Measurements from ENCODE around the gene NT5C3A. TPM values are rescaled to one million over a fixed set of nuclear protein-coding genes. Genes with fewer than 3 reads are reported as not detected.
"Not testable (repeated sequence)": the region's sequence is repeated elsewhere in the genome, so short reads cannot be mapped to it uniquely, and the experiment has no call there.

Gene NT5C3A
- total and polyA plus RNA-seq, 2 experiments from 2014 or later: 22.5 to 40.4 TPM

- H3K9ac ChIP-seq; in situ Hi-C loops (cut with MboI); H3K27ac ChIP-seq; H3K4me3 ChIP-seq; H3K27me3 ChIP-seq (replicated peaks; ENCODE audit: insufficient read depth); H3K4me2 ChIP-seq (ENCODE audit: unreplicated experiment); H4K20me1 ChIP-seq (ENCODE audit: insufficient read depth); H3K9me2 ChIP-seq (ENCODE audit: insufficient read depth); H2AFZ ChIP-seq; DNase-seq; H3K9me3 ChIP-seq (ENCODE audit: low read depth): not testable (repeated sequence)
- WGBS, 2 experiments (ENCODE audit: low coverage in 1 of 2, low lambda C conversion rate in 2 of 2, missing lambda C conversion rate in 2 of 2): 88 to 97% methylated on average over 7 to 8 of the region's 8 CpGs
- Histone ChIP-seq H3F3A (ENCODE audit: insufficient read depth) (peaks cover 34% of the 10 kb centered on the region), H3K79me2 (ENCODE audit: insufficient read depth) (peaks cover 32% of the 10 kb centered on the region), H3K4me1 (ENCODE audit: insufficient read depth) (peaks cover 43% of the 10 kb centered on the region), H3K36me3 (ENCODE audit: low read depth) (peaks cover 26% of the 10 kb centered on the region)
Observed at GRCh38 chr7:32988148-32988547, 74.4 kb downstream of the NT5C3A start.

- H4K20me1 ChIP-seq (ENCODE audit: insufficient read depth); DNase-seq; in situ Hi-C loops (cut with MboI): not testable (repeated sequence)
Observed at GRCh38 chr7:32979902-32980301, 82.7 kb downstream of the NT5C3A start.

GRCh38 chr7:32979246-32979645, 83.3 kb downstream of the NT5C3A start:
- in situ Hi-C loops (cut with MboI); H3K4me3 ChIP-seq; H2AFZ ChIP-seq; H3K27me3 ChIP-seq (replicated peaks; ENCODE audit: insufficient read depth); H4K20me1 ChIP-seq (ENCODE audit: insufficient read depth); H3K9me2 ChIP-seq (ENCODE audit: insufficient read depth); H3K9me3 ChIP-seq (ENCODE audit: low read depth): not testable (repeated sequence)
- peak; percentile 83 for DNase-seq
- H3K79me2 ChIP-seq (ENCODE audit: insufficient read depth): peaks cover 39% of the 10 kb centered on the region
- H3K4me2 ChIP-seq (ENCODE audit: unreplicated experiment): peak overlapping the region; percentile 67
- H3K27ac ChIP-seq: peak overlapping the region; percentile 91
- peaks cover 13% of the 10 kb centered on the region for H3K36me3 ChIP-seq (ENCODE audit: low read depth)
- H3K9ac ChIP-seq: peak overlapping the region; percentile 56
- peaks cover 41% of the 10 kb centered on the region for H3K4me1 ChIP-seq (ENCODE audit: insufficient read depth)
- H3F3A ChIP-seq (ENCODE audit: insufficient read depth): peaks cover 23% of the 10 kb centered on the region
- WGBS, 2 experiments (ENCODE audit: low coverage in 1 of 2, low lambda C conversion rate in 2 of 2, missing lambda C conversion rate in 2 of 2): 12% methylated on average over 6 of the region's 6 CpGs

More at GRCh38 chr7:32979902-32980301, 82.7 kb downstream of the NT5C3A start:
- not testable (repeated sequence) for H3K4me3 ChIP-seq; H2AFZ ChIP-seq; H3K9me2 ChIP-seq (ENCODE audit: insufficient read depth); H3K4me2 ChIP-seq (ENCODE audit: unreplicated experiment); H3K27me3 ChIP-seq (replicated peaks; ENCODE audit: insufficient read depth); H3K9me3 ChIP-seq (ENCODE audit: low read depth)
- H3F3A ChIP-seq (ENCODE audit: insufficient read depth): peaks cover 28% of the 10 kb centered on the region
- peaks cover 37% of the 10 kb centered on the region for H3K79me2 ChIP-seq (ENCODE audit: insufficient read depth)
- 30% methylated on average over 2 of the region's 2 CpGs; no CpG with 5 or more reads in 1 of the 2 experiments for WGBS, 2 experiments (ENCODE audit: low coverage in 1 of 2, low lambda C conversion rate in 2 of 2, missing lambda C conversion rate in 2 of 2)
- H3K27ac ChIP-seq: peak overlapping the region; percentile 91
- H3K36me3 ChIP-seq (ENCODE audit: low read depth): peaks cover 14% of the 10 kb centered on the region
- peaks cover 47% of the 10 kb centered on the region for H3K4me1 ChIP-seq (ENCODE audit: insufficient read depth)
- peak overlapping the region; percentile 56 for H3K9ac ChIP-seq

- Histone ChIP-seq H3K4me1 (ENCODE audit: insufficient read depth) (peaks cover 36% of the 10 kb centered on the region), H3K79me2 (ENCODE audit: insufficient read depth) (peaks cover 35% of the 10 kb centered on the region), H3K36me3 (ENCODE audit: low read depth) (peaks cover 11% of the 10 kb centered on the region), H3K27ac (peak overlapping the region; percentile 23; the same call in 1 of the 2 replicates), H3F3A (ENCODE audit: insufficient read depth) (peaks cover 19% of the 10 kb centered on the region)
- in situ Hi-C loops (cut with MboI); H3K9me2 ChIP-seq (ENCODE audit: insufficient read depth); H3K27me3 ChIP-seq (replicated peaks; ENCODE audit: insufficient read depth); H3K4me3 ChIP-seq; H4K20me1 ChIP-seq (ENCODE audit: insufficient read depth); H3K4me2 ChIP-seq (ENCODE audit: unreplicated experiment); H3K9me3 ChIP-seq (ENCODE audit: low read depth); H3K9ac ChIP-seq; H2AFZ ChIP-seq: not testable (repeated sequence)
- WGBS, 2 experiments (ENCODE audit: low coverage in 1 of 2, low lambda C conversion rate in 2 of 2, missing lambda C conversion rate in 2 of 2): 70 to 73% methylated on average over 2 of the region's 2 CpGs
- DNase-seq: peak; percentile 48
Observed at GRCh38 chr7:32977159-32977558, 85.4 kb downstream of the NT5C3A start.

- H3K27me3 ChIP-seq (replicated peaks; ENCODE audit: insufficient read depth); H2AFZ ChIP-seq; H3K9me2 ChIP-seq (ENCODE audit: insufficient read depth); H3K9ac ChIP-seq; H3K4me1 ChIP-seq (ENCODE audit: insufficient read depth); H3K36me3 ChIP-seq (ENCODE audit: low read depth); H4K20me1 ChIP-seq (ENCODE audit: insufficient read depth); H3K4me3 ChIP-seq; in situ Hi-C loops (cut with MboI); H3K4me2 ChIP-seq (ENCODE audit: unreplicated experiment); H3K27ac ChIP-seq; DNase-seq; H3K9me3 ChIP-seq (ENCODE audit: low read depth); H3F3A ChIP-seq (ENCODE audit: insufficient read depth): not testable (repeated sequence)
- H3K79me2 ChIP-seq (ENCODE audit: insufficient read depth): peaks cover 80% of the 10 kb centered on the region
- WGBS, 2 experiments (ENCODE audit: low coverage in 1 of 2, low lambda C conversion rate in 2 of 2, missing lambda C conversion rate in 2 of 2): 11 to 22% methylated on average over 3 of the region's 3 CpGs
Observed at GRCh38 chr7:32971967-32972366, 90.6 kb downstream of the NT5C3A start.

- WGBS, 2 experiments (ENCODE audit: low coverage in 1 of 2, low lambda C conversion rate in 2 of 2, missing lambda C conversion rate in 2 of 2): 97 to 98% methylated on average over 4 of the region's 4 CpGs
- H3K27me3 ChIP-seq (replicated peaks; ENCODE audit: insufficient read depth); H3K27ac ChIP-seq; H3K9ac ChIP-seq; H3K36me3 ChIP-seq (ENCODE audit: low read depth); DNase-seq; H3K9me3 ChIP-seq (ENCODE audit: low read depth); in situ Hi-C loops (cut with MboI); H3F3A ChIP-seq (ENCODE audit: insufficient read depth); H3K4me3 ChIP-seq; H4K20me1 ChIP-seq (ENCODE audit: insufficient read depth); H3K9me2 ChIP-seq (ENCODE audit: insufficient read depth); H3K4me2 ChIP-seq (ENCODE audit: unreplicated experiment); H2AFZ ChIP-seq: not testable (repeated sequence)
- peaks cover 12% of the 10 kb centered on the region for H3K4me1 ChIP-seq (ENCODE audit: insufficient read depth)
- peaks cover 82% of the 10 kb centered on the region for H3K79me2 ChIP-seq (ENCODE audit: insufficient read depth)
Observed at GRCh38 chr7:32967268-32967582, 95.4 kb downstream of the NT5C3A start.

GRCh38 chr7:32966489-32967267, 95.9 kb downstream of the NT5C3A start:
- H3K9ac ChIP-seq; DNase-seq; H2AFZ ChIP-seq; H3K4me1 ChIP-seq (ENCODE audit: insufficient read depth); H3K27me3 ChIP-seq (replicated peaks; ENCODE audit: insufficient read depth); H3K4me3 ChIP-seq; H4K20me1 ChIP-seq (ENCODE audit: insufficient read depth); H3K4me2 ChIP-seq (ENCODE audit: unreplicated experiment); in situ Hi-C loops (cut with MboI); H3K9me3 ChIP-seq (ENCODE audit: low read depth); H3K36me3 ChIP-seq (ENCODE audit: low read depth); H3K27ac ChIP-seq; H3K9me2 ChIP-seq (ENCODE audit: insufficient read depth); H3F3A ChIP-seq (ENCODE audit: insufficient read depth): not testable (repeated sequence)
- H3K79me2 ChIP-seq (ENCODE audit: insufficient read depth): peaks cover 81% of the 10 kb centered on the region
- WGBS, 2 experiments (ENCODE audit: low coverage in 1 of 2, low lambda C conversion rate in 2 of 2, missing lambda C conversion rate in 2 of 2): 76 to 88% methylated on average over 4 to 5 of the region's 5 CpGs
